Kasumi-1 (cell line): Measurements from ENCODE around the gene FBXL17.

ENCODE experiments used
- DNase-seq, 2 experiments: peaks; one replicate each; lab custom pipeline; 2025; lab: John Stamatoyannopoulos, UW

The FBXL17 gene

DNA sequence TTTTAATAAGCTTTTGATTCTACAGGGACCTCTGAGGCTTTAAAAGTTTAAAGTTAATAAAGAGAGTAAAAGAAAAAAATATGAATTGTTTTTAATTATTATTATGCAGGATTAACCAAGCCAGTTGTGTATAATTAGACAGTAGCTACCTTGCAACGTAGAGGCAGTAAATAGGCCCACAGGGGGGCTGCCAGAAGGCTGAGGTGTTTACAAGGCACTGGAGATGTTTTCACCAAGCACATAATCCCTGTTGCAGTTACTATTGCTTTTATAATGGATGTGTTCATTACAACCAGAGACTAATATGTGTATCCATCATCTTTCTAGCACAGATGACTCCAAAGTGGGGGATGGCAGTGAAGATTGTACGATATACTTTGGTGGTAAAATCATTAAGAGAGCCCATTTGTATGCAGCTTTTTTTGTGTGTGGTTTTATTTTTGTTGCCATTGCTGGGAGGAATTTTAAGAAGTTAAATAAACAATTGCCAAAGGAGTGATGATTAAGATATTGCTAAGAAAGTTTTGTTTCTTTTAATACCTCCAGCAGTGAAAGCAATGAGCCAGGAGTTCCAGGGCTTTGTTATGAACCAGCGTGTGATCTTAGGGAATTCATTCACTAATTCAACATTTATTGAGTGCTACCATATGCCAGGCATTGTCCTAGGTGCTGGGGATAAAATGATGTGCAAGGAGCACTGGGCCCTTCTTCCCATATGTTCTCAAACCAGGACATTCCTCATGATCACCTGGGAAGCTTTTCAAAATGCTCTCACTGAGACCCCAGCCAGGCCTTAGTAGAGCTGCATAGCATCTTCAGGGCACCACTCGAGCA, 572.5 kb downstream of the FBXL17 start:
- DNase-seq, result no peak
